ENCODE measurements around the gene UCP2.
"Not testable (repeated sequence)": the region's sequence is repeated elsewhere in the genome, so short reads cannot be mapped to it uniquely, and the experiment has no call there.

UCP2 gene

DNA sequence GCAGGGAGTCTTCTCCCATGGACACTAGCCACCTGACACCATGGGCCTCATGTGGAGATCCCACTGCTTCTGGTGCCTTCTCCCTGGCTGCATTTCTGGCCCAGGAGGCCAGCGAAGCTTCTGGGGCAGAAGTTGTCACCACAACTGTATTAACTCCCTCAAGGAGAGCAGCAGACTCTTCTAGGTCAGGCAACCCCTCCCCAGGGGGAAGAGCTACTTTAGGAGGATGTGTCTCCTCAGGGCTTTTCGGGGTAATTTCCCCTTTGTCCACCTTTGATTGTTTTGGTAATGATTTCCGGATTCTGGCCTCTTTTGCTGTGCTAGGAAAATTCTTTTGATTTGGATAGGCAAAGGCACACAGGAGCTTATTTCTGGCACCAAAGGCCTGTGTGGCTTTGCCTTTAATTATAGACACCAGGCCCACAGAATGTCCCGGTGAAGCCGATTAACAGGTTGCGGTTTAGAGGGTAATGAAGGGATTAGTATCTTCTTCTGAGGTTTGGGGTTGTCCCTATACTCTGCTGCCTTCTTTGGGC is 8.9 kb upstream of the UCP2 start:
- DNase-seq: no peak

- DNase-seq: no peak
Observed at GRCh38 chr11:73990730-73991129, 8.1 kb upstream of the UCP2 start.

DNA sequence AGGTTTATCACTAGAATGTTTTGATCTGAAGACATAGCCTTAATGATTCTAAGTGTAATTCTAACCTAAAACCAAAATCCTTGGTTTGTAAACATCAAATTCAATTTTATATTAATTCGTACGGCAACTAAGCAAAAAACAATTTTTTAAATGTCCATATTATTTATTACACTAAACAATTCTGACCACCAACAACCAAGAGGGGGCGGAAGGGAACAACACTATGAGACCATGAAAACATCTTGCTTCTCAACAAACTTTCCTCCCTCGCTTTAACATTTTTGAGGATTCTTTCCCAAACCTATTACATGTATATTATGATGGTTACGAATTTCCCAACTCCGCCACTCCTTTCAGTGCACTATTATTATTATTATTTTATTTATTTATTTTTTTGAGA is 6.5 kb upstream of the UCP2 start:
- DNase-seq: peak; percentile 58

GRCh38 chr11:73988227-73988626 is 5.6 kb upstream of the UCP2 start:
- no peak for DNase-seq

- DNase-seq: not testable (repeated sequence)
Observed at GRCh38 chr11:73985661-73986060, 3.0 kb upstream of the UCP2 start.

GRCh38 chr11:73983741-73984538 is 1.3 kb upstream of the UCP2 start:
- peak; percentile 58 for DNase-seq

DNA sequence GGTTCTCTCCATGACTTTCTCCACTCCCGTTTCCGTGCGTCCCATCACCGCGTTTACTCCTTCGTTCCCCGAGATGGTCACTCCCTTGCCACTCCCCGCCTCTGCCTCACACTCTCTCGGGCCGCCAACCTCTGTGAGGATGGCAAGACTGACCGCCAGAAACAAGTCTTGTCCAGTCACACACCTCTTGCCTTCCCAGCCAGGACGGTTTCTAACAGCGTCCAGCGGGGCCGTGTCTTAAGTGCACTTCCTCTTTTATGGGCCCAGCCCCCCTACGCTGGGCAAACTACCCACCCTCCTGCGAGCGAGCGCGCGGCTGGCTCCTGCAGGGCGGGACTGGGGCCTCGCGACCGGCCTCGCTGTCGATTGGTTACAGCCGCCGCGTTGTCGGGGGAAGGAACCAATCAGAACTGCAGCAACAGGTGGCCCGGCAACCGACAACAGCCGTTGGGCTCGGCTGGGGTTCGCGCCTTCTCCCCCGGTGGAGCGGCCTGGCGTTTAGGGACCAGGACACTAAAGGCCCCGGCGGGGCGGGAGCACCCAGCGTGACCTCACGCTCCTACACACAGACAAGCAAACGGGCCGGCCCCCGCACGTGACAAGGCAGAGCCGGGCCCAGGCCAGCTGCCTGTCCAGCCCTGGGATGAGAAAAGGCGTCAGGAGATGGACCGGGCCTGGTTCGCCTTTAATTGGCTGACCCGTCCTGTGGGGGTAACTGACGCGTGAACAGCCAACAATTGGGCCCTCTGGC is 522 bp upstream of the UCP2 start:
- peak; percentile 98 for DNase-seq

DNA sequence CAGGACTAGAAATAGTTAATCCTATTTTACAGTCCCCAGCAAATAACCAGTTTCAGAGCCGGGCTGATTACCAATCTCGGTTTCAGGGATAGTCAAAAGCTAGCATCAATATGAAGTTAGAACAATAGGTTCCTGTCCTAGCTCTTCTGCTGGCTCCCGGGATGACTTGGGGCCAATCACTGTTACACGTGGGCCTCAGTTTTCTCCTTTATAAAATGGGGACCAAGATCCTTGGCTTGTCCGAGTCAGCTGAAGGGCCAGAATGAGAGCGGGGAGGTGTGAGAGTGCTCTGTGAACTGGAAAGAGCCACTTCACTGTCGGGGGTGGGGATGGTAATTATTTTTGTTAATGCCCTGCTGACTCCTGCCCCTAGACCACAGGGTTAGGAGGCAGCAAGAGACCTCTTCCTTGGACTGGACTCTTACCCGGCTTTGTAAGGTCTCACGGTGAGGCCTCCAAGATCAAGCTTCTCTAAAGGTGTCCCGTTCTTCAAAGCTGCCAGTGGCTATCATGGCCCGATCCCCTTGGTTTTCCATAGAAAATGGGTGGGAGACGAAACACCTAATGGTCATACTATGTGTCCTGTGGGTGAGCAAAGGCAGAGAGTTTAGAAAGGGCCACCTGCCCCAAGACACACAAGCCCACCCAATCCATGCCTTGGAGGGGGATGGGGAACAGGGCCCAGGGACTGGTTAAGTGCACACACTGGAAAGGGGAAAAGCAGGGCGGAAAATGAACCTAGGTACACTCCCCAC is 1.4 kb downstream of the UCP2 start:
- DNase-seq: no peak

GRCh38 chr11:73980001-73980961 is 2.4 kb downstream of the UCP2 start:
- DNase-seq: peak; percentile 94

DNA sequence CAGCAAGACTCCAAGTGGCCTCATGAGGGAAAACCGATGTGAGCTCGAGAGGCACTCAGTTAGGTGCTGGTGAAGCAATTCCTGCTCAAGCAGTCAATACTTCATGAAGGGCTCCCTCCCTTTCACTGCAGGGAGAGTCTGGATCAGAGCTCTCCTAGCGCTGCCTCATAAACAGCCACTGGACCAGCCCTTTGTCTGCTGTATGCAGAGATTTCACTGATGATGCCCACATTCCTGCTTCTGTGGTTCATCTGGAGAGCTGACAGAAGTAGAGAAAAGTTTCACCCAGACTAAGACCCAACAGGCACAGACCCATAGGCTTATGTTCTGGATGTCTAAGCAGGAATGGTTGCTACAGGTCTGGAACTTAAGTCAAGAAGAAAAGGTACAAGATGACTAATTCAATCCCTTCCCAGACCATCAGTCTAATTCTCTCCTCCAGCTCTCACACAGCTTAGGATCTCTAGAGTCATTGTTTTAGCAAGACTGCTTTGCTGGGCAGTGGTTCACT is 4.0 kb downstream of the UCP2 start:
- DNase-seq: no peak

DNA sequence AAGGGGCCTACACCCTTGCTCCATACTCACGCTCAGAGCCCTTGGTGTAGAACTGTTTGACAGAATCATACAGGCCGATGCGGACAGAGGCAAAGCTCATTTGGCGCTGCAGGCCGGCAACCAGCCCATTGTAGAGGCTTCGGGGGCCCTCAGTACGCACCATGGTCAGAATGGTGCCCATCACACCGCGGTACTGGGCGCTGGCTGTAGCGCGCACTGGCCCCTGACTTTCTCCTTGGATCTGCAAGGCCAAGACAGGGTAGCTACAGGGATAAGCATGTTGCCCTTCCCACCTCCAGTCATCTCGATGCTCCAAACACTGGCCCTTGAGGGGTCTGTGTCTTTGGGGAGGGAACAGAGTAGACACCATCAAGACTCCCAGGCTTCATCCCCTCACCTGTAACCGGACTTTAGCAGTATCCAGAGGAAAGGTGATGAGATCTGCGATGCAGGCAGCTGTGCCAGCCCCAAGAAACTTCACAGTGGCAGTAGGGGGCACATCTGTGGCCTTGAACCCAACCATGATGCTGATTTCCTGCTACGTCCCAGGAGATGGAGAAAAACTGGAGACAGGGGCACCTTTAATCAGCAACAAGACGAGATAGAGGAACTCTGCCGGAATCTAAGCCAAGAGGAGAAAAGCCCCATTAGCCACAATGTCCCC is 4.7 kb downstream of the UCP2 start:
- no peak for DNase-seq

GRCh38 chr11:73976451-73977151 is 6.0 kb downstream of the UCP2 start:
- DNase-seq: no peak

DNA sequence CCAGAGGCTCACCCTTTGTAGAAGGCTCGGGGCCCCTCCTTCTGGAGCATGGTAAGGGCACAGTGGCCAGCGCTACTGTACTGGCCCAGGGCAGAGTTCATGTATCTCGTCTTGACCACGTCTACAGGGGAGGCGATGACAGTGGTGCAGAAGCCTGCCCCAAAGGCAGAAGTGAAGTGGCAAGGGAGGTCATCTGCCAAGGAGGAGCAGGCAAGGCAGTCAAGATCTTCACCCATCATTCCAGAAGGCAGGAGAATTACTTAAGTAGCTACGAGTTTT is 7.2 kb downstream of the UCP2 start:
- no peak for DNase-seq

DNA sequence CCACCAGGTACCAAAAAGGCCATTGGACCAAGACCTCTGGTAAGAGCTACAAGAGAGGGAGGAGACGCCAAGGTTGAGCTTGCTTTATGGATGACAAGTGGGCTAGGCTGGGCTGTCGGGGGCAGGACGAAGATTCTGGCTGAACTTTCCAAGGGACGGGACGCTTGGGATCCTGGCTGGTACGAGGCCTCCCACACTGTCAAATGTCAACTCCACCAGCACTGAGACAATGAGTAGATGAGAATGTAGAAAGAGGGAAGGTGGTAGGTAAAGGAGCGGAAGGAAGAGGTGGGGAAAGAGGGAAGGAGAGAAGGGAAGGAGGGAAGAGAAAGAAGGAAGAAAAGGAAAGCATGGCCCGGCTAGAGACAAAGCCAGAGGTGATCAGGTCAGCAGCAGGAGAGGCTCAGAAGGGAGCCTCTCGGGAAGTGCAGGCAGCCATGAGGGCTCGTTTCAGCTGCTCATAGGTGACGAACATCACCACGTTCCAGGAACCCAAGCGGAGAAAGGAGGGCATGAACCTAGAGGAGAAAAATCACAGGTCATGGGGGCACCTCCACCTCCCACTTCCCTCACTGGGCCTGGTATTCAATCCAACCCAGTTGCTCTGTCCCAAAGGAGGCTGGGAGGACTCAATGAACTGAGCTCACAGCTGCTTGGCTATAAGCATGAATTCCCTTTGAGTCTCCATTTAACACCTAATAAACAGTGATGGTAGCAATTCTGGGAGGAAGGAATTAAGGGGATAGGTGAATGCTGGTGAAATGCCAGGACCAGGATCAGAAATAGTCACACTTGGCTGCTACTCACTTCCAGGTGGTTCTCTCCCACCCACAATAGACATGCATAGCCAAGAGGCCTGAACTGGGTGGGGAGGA is 7.8 kb downstream of the UCP2 start:
- DNase-seq: no peak

- DNase-seq: peak; percentile 44
Observed at GRCh38 chr11:73972620-73973449, 9.8 kb downstream of the UCP2 start.

GRCh38 chr11:73972187-73972586 is 10.5 kb downstream of the UCP2 start:
- no peak for DNase-seq

GRCh38 chr11:73971175-73971719 is 11.4 kb downstream of the UCP2 start:
- peak; percentile 50 for DNase-seq

DNA sequence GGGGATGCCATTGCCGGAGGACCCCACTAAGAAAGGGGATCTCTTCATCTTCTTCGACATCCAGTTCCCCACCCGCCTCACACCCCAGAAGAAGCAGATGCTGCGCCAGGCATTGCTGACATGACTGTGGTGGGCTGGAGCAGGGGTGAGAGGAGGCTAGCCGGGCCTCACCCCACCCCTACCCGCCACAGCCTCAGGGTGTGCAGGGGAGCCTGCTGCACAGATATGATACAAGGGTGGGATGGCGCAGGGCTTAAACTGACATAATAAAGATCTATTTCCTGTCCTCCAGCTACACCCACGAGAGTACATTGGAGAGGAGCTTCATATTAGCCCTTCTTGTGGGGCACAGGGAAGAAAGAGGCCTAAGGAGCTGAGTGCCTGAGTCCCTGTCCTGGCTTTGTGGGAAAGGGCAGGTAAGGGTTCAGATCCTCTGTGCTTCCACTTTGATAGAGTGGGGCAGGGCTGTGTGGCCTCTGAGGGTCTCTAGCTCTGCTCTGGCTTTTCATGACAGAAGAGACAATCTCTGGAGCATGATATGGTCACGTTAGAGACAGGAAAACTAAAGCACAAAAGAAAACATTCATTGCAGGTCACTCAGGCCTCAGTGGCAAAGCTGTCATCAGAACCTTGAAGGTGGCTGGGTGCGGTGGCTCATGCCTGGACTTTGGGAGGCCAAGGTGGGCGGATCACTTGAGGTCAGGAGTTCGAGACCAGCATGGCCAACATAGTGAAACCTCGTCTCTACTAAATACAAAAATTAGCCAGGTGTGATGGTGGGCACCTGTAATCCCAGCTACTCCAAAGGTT is 12.4 kb downstream of the UCP2 start:
- DNase-seq: peak; percentile 89
